ENCODE data around the gene PLXNA4. TPM values are rescaled to one million over a fixed set of nuclear protein-coding genes. Genes with fewer than 3 reads are reported as not detected.

Gene PLXNA4
- total and polyA plus RNA-seq, 2 donors (not counting 1 experiment from before 2014, with no cell fraction given) = not detected

DNA sequence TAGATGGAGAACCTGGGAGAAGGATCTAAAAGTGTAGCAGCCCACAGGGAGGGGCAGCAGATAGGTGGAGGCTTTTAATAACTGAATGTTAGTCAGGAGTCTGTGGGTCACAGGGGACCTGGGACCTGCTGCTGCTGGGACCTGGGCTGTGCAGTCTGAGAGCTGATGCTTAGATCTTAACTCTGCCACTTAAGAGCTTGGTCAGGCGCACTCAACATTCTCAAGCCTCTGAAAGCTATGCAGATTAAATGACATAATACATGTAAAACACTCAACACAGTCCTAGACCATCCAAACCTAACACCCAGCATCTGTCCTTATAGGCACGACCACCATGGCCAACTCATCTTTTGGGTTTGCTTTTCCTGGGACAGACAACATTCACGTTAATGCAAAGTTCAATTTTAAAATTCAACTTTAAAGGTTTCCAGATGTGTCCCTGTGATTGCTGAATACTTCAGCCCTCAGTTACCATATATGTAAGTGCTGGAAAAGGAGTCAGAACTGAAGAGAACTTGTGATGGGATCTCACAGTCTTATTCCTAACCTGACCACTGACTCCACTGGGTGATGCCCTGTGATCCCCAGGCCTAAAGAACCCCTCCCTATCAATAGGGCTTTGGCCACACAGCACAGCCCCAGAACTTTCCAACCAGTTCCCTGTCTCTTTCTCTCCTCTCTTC is 321.0 kb downstream of the PLXNA4 start:
- H4K20me1 ChIP-seq (ENCODE audit: control insufficient read depth, insufficient read depth, low read length, poor library complexity, severe bottlenecking) = no peaks in the 10 kb centered on the region
- WGBS (ENCODE audit: insufficient coverage) = 72% methylated on average over 2 of the region's 3 CpGs
- ChIA-PET POLR2A (no interaction called here), CTCF (no interaction called here)
- H3K79me2 ChIP-seq (ENCODE audit: control insufficient read depth, insufficient read depth, low read length) = no peaks in the 10 kb centered on the region
- no peak overlapping the region for H3K4me3 Mint-ChIP-seq
- no peak overlapping the region for H3K4me2 ChIP-seq (replicated peaks; ENCODE audit: low read depth, low read length, poor library complexity, severe bottlenecking)
- no peaks in the 10 kb centered on the region for H3K9me3 Mint-ChIP-seq (ENCODE audit: insufficient read depth)
- intact Hi-C loops (cut with micrococcal nuclease) = no loop called here
- no peak for DNase-seq
- H3K4me1 Mint-ChIP-seq = no peaks in the 10 kb centered on the region
- H3K4me3 ChIP-seq (ENCODE audit: control extremely low read depth in 1 of 5, extremely low read depth in 1 of 5, insufficient read depth in 1 of 5, low read depth in 2 of 5, low read length in 4 of 5) = no peak overlapping the region
- no peak overlapping the region for H3K27ac ChIP-seq (ENCODE audit: low read length in 2 of 2)
- no peaks in the 10 kb centered on the region for H3K27me3 ChIP-seq (replicated peaks in 1 of 4; ENCODE audit: control extremely low read depth in 1 of 4, control insufficient read depth in 3 of 4, insufficient read depth in 4 of 4, low read length in 3 of 4)
- peaks cover 10% of the 10 kb centered on the region for H3K27me3 Mint-ChIP-seq
- peaks cover 0 to 7% (median 0%) of the 10 kb centered on the region in 3 donors for H3K9me3 ChIP-seq (ENCODE audit: control extremely low read depth in 1 of 3, control insufficient read depth in 2 of 3, insufficient read depth in 1 of 3, low read length in 2 of 3)
- no peak for ATAC-seq (ENCODE audit: low read depth)
- no peak overlapping the region for H3K9ac ChIP-seq (ENCODE audit: low read length)
- no peaks in the 10 kb centered on the region for H3K36me3 ChIP-seq (replicated peaks in 1 of 2; ENCODE audit: control extremely low read depth in 1 of 2, control insufficient read depth in 1 of 2, extremely low read depth in 1 of 2, insufficient read depth in 2 of 2, low read length in 1 of 2)
- H3K27ac Mint-ChIP-seq = no peak overlapping the region
- no peaks in the 10 kb centered on the region for H3K4me1 ChIP-seq (ENCODE audit: control insufficient read depth in 2 of 2, insufficient read depth in 2 of 2, low read length in 2 of 2)
- TF ChIP-seq, protein P1, sequence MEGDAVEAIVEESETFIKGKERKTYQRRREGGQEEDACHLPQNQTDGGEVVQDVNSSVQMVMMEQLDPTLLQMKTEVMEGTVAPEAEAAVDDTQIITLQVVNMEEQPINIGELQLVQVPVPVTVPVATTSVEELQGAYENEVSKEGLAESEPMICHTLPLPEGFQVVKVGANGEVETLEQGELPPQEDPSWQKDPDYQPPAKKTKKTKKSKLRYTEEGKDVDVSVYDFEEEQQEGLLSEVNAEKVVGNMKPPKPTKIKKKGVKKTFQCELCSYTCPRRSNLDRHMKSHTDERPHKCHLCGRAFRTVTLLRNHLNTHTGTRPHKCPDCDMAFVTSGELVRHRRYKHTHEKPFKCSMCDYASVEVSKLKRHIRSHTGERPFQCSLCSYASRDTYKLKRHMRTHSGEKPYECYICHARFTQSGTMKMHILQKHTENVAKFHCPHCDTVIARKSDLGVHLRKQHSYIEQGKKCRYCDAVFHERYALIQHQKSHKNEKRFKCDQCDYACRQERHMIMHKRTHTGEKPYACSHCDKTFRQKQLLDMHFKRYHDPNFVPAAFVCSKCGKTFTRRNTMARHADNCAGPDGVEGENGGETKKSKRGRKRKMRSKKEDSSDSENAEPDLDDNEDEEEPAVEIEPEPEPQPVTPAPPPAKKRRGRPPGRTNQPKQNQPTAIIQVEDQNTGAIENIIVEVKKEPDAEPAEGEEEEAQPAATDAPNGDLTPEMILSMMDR (IDR thresholded peaks at IDR 0.05) = no peak
- no peak for TF ChIP-seq EZH2 (IDR thresholded peaks at IDR 0.05; ENCODE audit: borderline replicate concordance, insufficient read depth, low read depth, low read length, poor library complexity, severe bottlenecking)
- no peak overlapping the region for H2AFZ ChIP-seq (ENCODE audit: insufficient read depth, low read depth, low read length, poor library complexity, severe bottlenecking)

DNA sequence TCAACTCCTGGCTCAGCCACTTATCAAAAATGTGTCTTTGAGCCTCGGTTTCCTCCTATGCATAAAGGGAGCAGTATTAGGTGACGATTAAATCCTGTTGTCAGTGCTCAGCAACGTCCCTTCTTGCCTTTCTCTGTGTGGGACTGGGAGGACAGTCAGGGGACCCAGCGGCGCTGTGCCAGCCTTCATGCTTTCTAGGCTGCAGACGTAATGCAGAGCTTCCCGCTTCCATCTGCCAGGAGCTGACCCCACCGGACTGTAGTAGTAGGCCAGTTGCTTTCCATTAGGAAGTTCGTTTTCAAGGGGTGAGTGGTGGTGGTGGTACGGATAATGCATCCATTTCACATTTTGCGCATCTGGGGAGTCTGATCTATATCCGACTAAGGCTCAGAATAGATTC is 321.8 kb downstream of the PLXNA4 start:
- H3K27me3 Mint-ChIP-seq = peaks cover 10% of the 10 kb centered on the region
- Histone ChIP-seq H3K79me2 (ENCODE audit: control insufficient read depth, insufficient read depth, low read length) (no peaks in the 10 kb centered on the region), H3K36me3 (replicated peaks in 1 of 2; ENCODE audit: control extremely low read depth in 1 of 2, control insufficient read depth in 1 of 2, extremely low read depth in 1 of 2, insufficient read depth in 2 of 2, low read length in 1 of 2) (no peaks in the 10 kb centered on the region), H3K27ac (ENCODE audit: low read length in 2 of 2) (no peak overlapping the region), H3K9ac (ENCODE audit: low read length) (no peak overlapping the region), H3K4me1 (ENCODE audit: control insufficient read depth in 2 of 2, insufficient read depth in 2 of 2, low read length in 2 of 2) (no peaks in the 10 kb centered on the region), H2AFZ (ENCODE audit: insufficient read depth, low read depth, low read length, poor library complexity, severe bottlenecking) (no peak overlapping the region), H4K20me1 (ENCODE audit: control insufficient read depth, insufficient read depth, low read length, poor library complexity, severe bottlenecking) (no peaks in the 10 kb centered on the region), H3K9me3 (ENCODE audit: control extremely low read depth in 1 of 3, control insufficient read depth in 2 of 3, insufficient read depth in 1 of 3, low read length in 2 of 3) (peaks cover 0 to 7% (median 0%) of the 10 kb centered on the region in 3 donors), H3K27me3 (replicated peaks in 1 of 4; ENCODE audit: control extremely low read depth in 1 of 4, control insufficient read depth in 3 of 4, insufficient read depth in 4 of 4, low read length in 3 of 4) (no peaks in the 10 kb centered on the region), H3K4me2 (replicated peaks; ENCODE audit: low read depth, low read length, poor library complexity, severe bottlenecking) (no peak overlapping the region), H3K4me3 (ENCODE audit: control extremely low read depth in 1 of 5, extremely low read depth in 1 of 5, insufficient read depth in 1 of 5, low read depth in 2 of 5, low read length in 4 of 5) (no peak overlapping the region)
- 80% methylated on average over 8 of the region's 12 CpGs for WGBS (ENCODE audit: insufficient coverage)
- no peak overlapping the region for H3K27ac Mint-ChIP-seq
- ChIA-PET POLR2A (no interaction called here), CTCF (no interaction called here)
- DNase-seq = no peak
- H3K4me3 Mint-ChIP-seq = no peak overlapping the region
- no peak for TF ChIP-seq EZH2 (IDR thresholded peaks at IDR 0.05; ENCODE audit: borderline replicate concordance, insufficient read depth, low read depth, low read length, poor library complexity, severe bottlenecking)
- TF ChIP-seq, protein P1 (IDR thresholded peaks at IDR 0.05) = no peak
- H3K4me1 Mint-ChIP-seq = no peaks in the 10 kb centered on the region
- no peak for ATAC-seq (ENCODE audit: low read depth)
- H3K9me3 Mint-ChIP-seq (ENCODE audit: insufficient read depth) = no peaks in the 10 kb centered on the region
- intact Hi-C loops (cut with micrococcal nuclease) = no loop called here

Data from B cell (primary cell).